ENCODE measurements around the gene DLAT.
"Not testable (repeated sequence)": the region's sequence is repeated elsewhere in the genome, so short reads cannot be mapped to it uniquely, and the experiment has no call there.

The DLAT gene

DNA sequence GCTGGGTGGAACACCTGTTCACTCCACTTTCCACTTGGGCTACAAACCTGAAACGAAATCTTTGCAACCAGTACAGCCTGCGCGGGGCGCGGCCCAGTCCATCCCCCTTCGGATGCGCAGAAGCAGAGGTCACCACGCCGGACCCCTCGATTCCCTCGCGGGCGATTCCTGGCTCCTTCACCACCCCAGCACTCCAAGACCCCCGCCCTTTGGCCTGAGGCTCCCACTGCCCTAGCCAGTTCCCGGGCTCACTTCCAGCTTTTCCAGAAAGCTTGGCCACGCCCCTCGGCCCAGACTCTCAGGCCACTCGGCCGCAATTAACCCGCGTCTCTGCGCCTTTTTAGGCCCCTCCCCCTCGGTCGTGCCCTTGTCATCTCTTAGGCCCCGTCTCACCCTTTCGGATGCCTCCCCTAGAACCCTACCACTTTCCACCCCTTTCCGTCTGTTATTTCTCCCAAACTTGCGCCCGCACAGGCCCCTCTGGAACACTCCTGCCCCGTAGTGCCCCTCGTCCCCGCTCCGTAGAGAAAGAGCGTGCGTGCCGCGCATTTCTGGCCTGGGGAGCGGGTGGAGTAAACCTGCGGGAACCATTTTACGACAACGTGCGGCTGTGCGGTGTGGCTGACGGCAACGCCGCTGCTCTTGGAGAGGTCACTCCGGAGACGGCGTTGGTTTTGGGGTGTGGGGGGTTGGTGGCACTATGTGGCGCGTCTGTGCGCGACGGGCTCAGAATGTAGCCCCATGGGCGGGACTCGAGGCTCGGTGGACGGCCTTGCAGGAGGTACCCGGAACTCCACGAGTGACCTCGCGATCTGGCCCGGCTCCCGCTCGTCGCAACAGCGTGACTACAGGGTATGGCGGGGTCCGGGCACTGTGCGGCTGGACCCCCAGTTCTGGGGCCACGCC lies at the start of gene DLAT:
Gene DLAT (plus strand): TSS at position 636 of the 906 bp plus-strand sequence. CDS start 65 bp downstream, at position 701.
- DNase-seq (ENCODE audit: low read depth): peak; percentile 67

DNA sequence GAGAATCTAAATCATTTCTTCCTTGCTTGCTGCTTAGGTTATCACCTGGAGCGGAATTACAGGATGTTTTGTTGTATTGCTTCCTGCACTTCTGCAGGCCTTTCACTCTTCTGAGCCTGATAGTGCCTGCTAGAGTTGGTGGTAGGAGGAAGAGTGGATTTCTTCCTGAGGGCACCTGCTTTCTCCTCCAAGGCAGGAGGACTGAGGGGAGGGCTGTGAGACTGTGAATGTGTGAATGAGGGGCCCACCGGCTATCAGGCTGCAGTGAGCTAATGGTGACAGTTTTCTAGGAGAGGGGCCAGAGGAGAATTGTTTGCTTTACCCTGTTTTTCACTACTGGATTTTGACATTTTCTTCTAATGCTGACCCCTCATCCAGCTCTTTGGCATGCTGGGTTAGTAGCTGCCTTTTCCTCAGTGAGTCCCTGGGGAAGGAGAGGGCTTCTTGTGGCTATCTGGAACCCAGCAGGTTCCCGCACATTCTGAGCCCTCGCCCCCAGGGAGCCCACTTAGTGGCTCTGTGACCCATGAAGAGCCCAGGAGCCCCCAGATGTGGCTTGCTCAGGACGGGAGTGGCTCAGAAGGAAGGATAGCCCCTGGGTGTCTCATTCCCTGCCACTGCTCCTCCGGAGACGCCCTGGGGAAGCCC lies 49.0 kb upstream of the DLAT start:
- no peak for DNase-seq (ENCODE audit: low read depth)

DNA sequence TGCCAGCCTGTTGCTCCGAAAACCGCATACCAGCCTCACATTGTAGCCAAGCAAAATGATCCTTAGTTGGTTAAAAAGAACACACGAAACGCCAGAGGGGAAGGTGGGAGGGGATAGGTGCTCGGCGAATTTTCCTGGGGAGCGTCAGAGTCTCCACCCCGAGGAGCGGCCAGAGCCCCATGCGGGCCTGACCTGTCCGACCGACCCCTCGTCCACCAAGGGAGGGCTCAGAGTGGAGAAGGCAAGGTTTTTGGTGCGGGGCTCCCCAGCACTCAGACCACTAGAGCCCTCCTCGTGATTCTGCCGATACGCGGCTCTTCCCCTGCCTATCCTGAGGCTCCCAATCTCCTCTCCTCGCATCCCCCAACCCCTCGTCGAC lies 48.5 kb upstream of the DLAT start:
- DNase-seq (ENCODE audit: low read depth): no peak

DNA sequence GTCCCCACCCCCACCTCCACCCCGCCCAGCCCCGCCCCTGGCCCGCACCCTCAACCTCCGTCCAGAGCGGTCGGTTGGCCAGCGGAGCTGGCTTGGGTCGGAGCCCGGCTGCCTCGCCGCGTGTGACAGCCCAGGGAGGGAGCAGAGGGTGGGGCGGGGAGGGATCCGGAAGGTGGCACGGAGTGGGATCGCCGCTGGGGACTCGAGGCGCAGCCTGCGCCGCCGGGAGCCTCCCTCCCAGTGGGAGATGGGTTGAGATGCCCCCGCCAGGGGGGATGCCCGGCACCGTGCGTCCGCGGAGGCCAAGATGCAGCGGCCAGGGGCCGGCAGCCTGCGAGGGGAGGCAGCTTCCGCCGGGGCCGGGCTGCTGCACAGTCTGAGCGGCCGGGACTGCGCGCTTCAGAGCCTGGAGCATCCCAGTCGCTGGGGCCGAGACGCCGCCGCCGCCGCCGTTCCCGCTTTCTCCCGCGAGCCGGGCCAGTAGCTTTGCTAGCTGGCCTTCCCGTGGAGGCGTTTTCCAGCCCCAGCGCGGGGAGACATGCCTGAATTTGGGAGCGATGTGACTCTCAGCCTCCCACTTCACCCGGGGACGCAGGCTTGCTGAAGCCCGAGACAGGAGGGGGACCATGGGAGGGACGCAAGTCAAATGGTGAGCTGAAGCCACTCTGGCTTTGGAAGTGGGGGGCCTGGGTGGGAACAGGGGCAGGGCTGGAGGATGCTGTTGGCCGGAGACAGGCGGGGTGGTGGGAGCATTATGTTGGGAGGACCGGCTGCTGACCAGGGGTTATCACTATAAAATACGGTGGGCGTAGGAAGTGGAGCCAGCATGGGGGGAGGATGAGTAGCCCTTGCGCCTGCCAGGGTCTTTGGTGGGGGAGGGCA lies 47.8 kb upstream of the DLAT start:
- DNase-seq (ENCODE audit: low read depth): no peak

DNA sequence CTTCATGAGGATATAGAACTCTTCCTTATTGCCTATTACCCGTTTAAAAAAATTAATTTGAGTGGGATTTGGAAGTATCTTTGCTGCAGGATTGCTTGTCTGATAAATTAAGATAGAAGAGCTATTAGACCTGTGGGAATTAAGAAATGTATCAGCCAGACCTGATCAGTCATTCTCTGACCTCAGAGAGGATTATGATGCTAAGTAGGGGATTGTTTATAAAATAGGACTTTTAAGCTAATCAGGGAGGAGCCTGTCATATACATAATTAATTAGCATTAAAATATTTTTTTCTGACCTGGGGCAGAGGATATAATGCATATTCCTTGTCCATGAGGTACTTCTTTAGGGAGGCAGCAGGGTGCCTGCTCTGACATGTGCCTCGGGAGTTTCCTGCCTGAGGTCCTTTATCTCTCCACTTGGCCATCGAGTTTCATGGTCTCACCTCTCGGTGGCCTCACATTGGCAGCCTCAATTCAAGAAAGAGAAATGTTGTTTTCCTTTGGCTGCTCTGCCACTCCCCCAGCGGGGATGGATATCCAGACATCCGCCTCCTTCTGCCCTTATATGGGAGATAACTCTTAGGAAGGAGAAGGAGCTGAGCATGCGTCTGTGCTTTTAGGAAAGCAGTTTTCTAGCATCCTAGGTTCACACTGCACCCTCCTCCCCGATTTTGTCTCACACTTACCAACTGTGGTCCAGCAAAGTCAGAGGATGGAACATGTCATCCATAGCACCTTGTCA lies 47.0 kb upstream of the DLAT start:
- no peak for DNase-seq (ENCODE audit: low read depth)

DNA sequence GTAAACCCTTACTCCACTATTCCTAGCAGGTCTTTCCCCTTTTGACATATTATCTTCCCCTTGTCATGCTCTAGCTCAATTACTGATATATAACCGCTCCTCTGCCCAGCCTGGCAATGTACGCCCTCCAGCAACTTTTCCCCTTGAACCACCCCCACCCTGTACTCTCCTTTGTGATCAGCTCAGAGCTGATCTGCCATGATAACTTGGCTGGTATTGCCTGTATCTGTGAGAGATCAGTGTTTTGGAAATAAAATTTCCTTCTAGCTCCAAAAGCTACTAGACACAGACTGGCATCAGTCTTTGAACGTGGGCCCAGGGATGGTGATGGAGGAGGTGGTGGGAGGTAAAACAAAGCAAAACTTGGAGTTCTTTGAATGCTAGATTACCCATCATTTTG lies 45.1 kb upstream of the DLAT start:
- DNase-seq (ENCODE audit: low read depth): no peak

DNA sequence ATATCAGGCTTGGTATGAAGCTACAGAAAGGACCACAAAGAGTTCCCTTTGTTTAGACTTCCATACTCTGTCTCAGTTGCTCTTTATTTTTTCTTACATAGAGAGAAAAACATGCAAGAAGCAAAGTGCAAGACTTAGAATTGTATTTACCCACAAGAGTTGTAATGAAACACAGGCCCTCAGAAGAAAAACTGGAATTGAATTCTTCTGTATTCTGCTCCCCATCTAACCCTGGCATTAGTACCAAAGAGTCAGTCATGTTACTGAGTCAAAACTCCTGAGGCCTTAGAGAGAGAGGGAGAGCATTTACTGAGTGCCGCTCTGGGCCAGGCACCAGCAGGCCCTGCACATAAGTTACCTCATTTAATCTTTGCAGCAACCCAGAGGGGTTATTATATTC lies 43.9 kb upstream of the DLAT start:
- no peak for DNase-seq (ENCODE audit: low read depth)

DNA sequence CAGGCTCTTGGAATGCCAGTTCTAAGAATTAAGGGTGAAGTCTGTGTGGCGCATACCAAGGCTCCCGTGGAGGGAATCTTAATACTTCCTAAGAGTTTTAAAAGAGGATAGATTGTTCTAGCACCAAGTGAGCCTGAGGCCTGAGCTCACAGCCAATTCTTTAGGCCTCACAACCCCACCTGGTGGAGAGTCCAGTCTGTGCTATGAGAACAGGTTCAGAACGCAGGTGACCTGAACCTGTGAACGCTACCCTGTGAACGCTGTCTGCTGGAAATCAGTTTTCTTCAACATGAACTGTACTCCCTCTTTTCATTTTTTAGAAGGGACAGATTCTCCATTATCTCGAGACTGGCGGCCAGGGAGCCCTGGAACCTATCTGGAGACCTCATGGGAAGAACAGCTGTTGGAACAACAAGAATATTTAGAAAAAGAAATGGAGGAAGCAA lies 43.2 kb upstream of the DLAT start:
- no peak for DNase-seq (ENCODE audit: low read depth)

DNA sequence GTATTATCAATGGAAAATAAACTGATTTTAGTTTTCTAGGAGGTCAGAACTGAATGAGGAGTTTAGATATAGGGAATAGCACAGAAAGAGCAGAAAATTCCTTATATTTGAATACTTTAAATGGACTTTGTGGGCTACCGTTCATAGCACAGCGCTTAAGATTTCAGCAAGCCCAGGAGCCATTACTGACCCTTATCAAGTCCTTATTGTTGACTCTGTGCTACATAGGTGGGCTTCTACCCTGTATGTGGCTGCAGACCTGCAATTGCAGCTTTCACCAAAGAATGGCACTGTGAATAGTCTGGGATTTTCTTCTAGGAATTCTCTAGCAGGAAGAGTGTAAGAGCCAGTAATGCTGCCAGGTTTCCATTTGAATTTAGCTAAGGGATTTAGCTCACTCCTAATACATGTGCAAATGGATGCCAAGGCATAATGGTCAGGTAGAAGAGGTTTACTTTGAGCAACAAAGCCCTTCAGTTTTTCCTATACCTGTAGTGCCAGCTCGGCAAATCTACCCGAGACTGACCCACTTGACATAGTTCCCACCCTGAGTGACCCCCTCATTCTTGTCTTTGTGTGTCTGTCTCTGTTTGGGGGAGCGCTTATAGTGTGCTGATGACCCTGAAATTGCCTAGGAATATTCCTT lies 42.5 kb upstream of the DLAT start:
- DNase-seq (ENCODE audit: low read depth): no peak

DNA sequence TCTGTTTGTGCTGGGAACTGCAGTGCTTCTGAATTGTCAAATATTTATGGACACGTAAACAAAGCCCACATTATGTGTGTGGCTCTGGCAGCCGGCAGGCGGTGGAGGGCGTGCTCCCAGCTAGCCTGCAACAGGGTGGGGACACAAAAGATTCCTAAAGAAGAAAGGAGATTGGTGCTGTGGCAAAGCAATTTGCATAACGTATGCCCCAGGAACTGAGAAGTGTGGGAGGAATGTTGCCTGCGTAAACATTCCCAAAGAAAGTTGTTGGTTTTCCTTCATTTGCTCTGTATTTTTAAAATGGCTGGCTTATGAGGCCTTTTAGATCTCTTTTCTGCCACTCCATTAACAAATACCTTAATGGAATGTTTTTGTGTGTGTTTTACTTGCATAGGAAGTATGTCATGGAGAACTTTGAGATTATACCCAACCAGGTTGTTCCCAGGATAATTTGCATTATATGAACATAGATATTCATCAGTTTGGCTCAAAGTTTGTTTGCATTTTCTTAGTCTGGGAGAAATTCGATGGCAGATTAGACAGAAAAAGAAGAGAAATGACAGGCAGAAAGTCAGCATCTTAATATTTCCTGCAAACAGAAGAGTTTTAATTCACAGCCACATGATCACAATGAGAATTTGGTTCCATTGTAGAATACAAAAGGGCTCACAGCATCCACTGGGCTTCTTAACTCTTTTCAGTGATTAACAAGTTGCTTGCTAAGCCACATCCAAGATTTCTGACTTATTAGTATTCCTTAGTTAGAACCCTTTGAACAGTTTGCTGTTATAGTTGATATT lies 41.8 kb upstream of the DLAT start:
- no peak for DNase-seq (ENCODE audit: low read depth)

DNA sequence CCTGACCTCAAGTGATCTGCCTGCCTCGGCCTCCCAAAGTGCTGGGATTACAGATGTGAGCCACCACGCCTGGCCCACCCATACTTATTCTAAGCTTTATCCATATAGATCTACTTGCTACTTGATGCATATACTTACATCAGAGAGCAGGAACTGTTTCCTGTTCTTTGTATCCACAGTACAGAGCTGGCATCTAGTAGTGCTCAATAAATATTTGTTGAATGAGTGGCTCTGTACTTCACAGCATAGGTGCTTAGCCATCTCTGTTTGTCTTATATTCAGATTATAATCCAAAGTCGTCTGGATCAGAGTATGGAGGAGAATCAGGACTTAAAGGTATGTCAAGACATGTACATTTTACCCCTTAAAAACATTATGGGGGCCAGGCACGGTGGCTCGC lies 38.6 kb upstream of the DLAT start:
- no peak for DNase-seq (ENCODE audit: low read depth)

DNA sequence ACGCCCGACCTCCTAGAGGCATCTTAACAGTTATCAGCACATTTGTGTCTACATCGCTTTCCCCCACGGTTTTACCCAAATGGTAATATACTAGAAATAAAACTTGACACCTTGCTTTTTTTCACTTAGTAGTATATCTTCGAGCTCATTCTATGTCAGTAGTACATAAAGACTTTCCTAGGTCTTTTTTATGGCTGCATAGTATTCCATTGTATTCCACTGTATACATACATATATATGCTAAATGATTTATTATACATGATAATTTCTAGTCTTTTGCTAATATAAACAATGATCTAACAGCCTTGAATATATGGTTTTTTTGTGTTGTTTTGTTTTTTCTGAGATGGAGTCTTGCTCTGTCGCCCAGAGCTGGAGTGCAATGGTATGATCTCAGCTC lies 34.8 kb upstream of the DLAT start:
- no peak for DNase-seq (ENCODE audit: low read depth)

DNA sequence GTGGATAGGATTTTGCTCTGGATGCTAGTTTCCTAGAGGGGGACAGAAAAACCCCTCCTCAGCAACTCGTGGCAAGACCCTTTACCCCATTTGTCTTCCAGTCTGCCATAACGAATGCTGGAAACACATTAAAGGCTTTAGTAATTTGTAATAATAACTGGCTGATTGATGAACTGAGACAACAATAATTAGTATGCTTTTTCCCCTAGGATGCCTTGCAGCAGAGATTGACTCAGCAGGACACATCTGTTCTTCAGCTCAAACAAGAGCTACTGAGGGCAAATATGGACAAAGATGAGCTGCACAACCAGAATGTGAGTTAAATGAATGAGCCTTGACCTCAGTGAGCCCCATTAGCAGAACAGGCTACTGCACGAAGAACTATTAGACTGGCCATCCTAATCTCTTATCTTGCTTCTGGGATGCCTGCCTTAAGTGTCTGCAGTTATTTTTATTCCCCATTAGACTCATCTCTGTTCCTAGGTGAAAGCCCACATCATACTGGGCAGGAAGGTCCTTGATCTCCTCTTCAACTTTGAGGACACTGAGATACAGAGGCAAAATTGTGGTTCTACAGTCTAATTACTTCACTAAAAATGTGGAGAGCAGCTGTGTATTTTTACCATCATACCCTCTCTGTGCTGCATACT lies 32.9 kb upstream of the DLAT start:
- no peak for DNase-seq (ENCODE audit: low read depth)

DNA sequence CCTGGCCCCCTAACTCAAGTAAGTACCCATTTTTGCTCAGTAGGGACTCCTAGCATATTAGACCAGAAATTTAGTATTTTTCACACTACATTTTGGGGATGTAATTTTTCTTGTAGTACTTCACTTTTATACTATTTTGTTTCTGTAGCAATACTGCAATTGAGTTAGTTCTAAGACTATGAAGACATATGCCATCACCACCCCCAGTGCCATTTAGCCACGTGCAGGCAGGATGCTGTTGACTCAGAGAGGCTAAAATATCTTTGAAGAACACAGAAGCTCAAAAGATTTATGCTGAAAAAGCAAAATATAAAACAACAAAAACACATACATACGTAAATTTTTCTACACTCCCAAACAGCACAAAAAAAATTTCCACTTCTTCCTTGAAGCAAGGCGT lies 29.1 kb upstream of the DLAT start:
- no peak for DNase-seq (ENCODE audit: low read depth)

DNA sequence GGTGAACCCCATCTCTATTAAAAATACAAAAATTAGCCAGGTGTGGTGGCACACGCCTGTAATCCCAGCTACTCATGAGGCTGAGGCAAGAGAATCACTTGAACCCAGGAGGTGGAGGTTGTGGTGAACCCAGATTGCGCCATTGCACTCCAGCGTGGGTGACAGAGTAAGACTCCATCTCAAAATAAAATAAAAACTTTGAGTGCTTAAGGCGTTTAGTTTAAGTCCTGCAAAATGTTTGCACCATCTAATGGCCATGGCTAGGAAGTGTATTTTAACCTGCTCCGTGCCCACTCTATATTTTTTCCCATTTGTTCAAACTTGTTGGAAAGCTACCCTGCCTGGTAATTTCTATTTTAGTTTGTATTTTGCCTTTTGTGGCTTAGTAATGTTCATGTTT lies 28.5 kb upstream of the DLAT start:
- DNase-seq (ENCODE audit: low read depth): not testable (repeated sequence)

DNA sequence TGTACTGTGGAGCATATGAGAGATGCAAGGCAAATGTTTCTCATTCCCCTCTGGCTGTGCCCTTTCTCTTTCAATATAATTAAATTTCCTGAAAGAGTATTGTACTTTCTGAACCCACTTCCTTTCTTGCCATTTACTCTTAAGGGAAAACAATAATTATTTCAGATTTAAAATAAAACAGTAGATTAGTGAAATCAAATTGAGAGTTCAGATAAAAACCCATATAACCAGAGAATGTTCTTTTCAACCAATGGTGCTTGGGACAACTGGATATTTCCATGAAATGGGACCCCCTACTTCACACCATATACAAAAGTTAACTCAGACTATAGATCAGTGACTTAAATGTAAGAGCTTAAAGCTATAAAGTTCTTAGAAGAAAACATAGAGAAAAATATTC lies 26.1 kb upstream of the DLAT start:
- no peak for DNase-seq (ENCODE audit: low read depth)

DNA sequence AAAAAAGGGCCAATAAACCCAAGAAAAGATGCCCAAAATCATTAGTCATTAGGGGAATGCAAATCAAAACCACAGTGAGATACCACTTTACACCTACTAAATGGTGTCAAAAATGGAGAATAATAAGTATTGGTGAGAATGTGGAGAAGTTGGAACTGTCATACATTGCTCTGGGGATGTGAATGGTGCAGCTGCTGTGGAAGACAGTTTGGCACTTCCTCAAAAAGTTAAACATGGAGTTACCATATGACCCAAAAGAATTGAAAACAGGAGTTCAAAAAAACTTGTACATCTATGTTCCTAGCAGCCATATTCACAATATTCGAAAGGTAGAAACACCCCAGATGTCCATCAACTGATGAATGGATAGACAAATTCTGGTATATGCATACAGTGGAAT lies 24.5 kb upstream of the DLAT start:
- no peak for DNase-seq (ENCODE audit: low read depth)

DNA sequence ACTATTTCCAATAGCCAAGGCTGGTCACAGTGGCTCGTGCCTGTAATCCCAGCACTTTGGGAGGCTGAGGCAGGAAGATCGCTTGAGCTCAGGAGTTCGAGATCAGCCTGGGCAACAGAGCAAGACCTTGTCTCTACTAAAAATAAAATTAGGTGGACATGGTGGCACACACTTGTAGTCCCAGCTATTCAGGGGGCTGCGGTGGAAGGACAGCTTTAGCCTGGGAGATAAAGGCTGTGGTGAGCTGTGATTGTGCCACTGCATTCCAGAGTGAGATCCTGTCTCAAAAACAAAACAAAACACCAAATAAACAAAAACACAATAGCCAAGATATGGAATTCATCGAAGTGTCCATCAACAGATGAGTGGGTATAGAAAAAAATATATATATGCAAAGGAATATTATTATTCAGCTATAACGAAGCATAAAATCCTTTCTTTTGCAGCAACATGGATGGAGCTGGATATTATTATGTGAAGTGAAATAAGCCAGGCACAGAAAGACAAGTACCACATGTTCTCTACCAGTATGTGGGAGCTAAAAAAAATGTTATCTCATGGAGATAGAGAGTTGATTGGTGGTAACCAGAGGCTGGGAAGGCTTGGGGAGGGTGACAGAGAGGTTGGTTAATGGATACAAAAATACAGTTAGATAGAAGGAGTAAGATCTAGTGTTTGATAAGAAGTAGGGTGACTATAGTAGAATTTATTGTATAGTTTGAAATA lies 22.6 kb upstream of the DLAT start:
- no peak for DNase-seq (ENCODE audit: low read depth)

DNA sequence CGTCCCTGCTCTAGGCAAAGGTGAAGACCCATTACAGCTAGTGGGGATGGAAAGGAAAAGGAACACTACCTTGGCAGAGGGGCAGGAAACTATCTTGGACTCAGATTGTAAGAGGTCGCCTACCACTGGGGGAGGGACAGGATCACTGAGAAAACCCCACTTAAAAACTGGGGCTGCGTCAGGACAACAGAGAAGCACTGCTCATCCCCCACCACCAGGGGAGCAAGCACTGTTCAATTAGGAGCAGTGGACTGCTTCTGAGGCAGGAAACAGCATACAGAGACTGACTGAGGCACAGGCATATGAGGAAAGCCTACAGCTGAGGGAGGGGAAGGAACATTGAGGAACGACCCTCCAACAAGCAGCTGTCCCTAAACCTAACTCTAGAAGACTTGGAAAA lies 20.8 kb upstream of the DLAT start:
- no peak for DNase-seq (ENCODE audit: low read depth)

Data from activated T-helper 1 cell treated with Interleukin-2 at 50 U/mL for 16 hours (primary cell).